HG03432 (cell line): ENCODE data around the gene CLCN1.
A peak's percentile ranks its signal among the peaks of the same experiment; 100 is the strongest.

Experiments
- ATAC-seq: cut with Tn5 transposase; IDR thresholded peaks from one replicate; pipeline ENCODE4 v1.9.1; 2021; ENCODE audit warnings: mild to moderate bottlenecking, moderate library complexity; ENCODE audit not compliant: unreplicated experiment

The CLCN1 gene

DNA sequence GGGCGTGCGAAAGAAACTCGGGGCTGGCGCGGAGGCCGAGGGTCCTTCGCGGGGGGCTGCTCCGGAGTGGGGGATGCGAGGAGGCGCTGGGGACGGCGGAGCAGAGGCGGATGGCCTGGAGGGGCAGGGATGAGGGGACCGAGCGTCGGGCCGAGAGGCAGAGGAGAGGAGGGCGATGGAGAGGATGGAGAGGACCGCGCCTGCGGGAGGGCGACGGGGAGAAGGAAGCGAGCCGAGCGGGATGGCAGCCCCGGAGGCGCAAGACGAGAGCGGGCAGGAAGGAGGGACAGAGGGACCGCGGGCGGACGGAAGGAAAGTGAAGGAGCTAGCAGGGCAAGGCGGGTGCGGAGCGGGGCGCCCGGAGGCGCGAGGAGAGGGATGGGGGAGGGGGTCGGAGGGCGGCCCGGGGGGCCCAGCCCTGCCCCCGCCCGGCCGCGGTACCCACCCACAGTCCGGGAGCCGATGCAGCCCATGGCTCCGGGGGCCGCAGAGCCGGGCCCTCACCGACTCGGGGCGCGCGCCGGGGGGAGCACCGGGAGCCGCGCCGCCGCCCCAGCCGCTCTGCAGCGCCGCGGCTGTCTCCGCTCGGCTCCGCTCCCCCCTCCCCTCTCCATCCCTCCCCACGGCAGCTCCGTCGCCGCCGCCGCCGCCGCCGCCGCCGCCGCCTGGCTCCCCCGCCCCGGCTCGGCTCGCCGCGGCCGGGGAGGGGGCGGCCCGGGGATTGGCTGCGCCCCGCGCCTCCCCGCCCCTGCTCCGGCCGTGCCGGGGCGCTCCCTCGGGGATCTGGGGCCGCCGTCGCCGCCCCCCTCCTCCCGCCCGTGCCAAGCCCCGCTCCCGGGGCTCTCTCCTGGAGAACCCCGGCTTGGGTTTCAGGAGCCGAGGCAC is 46.5 kb downstream of the CLCN1 start, which contains the start of gene FAM131B:
Gene FAM131B, minus strand, starts transcription at position 583 of the 885 bp plus-strand sequence. Its CDS starts 110 bp downstream, at position 473.
- ATAC-seq = peak; percentile 57

DNA sequence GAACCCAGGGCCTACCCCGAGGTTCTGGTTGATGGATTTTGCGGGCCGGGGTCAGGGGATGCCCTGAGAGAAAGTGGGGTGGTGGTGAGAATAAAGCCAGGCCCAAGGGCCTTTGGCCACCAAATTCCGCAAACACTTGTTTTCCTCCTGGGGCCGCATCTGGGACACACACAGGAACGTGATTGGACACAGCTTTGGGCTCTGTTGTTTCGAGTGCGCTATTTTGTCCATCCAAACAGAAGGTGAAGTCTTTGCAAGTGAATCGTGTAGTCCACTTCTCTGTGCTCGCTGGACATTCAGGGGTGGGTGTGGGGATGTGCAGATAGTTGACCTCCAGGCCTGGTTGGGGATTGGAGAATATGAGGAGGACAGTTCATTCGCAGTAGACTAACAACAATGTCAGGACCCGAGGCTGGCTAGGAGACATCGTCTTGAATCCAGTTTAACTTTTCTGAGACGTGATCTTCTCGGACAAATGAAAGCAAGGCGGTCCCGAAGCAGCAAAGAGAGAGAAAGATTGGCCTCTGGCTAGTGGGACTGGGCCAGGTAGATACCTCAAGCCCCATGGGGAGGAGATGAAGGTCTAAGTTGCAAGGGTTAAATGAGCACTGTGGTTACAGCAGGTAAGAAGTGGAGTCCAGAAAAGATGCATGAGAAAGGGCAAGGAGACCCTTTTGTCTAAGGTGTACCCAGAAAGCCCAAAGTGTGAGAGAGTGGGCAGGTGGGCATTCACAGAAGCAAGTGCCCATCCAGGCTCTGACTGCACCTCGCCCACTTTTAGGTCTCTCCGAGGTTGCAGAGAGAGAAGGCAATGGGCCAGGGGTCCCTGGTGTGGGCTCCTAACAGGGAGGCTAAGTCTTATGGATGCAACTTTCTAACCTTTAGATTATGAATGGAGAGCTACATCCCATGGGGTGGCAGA is 47.4 kb downstream of the CLCN1 start:
- ATAC-seq = no peak

DNA sequence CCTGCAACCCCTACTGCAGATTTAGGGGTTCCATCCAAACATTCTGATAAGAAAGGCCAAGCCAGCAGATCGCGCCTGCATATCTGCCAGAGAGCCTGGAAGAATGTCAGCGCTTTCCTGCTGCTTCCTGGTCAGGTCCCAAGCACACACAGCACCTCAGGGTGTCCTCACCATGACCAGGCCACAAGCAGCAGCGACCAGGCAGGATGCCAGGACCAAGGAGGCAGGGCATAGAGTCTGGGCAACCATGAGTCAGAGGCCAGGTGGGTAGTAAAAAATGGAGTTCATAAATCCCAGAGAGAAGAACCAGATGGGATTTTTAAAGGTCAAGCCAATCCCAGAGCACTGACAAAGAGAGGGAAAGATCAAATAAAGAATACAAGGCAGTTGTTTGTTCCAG is 52.1 kb downstream of the CLCN1 start:
- ATAC-seq = no peak

DNA sequence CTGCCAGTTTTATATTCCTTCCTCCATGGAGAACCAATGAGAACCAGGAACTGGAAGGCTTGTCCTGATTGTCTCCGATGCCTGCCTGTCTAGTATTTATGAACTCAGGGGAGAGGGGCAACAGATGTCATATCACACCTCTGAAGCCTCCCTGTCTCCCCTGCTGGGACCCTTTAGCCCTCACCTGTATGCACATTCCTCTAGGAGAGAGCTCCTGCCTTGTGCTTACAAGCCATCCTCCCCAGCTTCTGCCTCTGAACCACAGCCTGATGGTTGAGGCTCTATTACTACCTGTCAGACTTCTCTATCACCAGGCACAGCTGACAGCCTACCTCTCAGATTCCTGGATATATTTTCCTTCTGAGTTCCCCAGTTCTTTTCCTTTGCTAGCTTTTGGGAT is 52.5 kb downstream of the CLCN1 start:
- no peak for ATAC-seq

DNA sequence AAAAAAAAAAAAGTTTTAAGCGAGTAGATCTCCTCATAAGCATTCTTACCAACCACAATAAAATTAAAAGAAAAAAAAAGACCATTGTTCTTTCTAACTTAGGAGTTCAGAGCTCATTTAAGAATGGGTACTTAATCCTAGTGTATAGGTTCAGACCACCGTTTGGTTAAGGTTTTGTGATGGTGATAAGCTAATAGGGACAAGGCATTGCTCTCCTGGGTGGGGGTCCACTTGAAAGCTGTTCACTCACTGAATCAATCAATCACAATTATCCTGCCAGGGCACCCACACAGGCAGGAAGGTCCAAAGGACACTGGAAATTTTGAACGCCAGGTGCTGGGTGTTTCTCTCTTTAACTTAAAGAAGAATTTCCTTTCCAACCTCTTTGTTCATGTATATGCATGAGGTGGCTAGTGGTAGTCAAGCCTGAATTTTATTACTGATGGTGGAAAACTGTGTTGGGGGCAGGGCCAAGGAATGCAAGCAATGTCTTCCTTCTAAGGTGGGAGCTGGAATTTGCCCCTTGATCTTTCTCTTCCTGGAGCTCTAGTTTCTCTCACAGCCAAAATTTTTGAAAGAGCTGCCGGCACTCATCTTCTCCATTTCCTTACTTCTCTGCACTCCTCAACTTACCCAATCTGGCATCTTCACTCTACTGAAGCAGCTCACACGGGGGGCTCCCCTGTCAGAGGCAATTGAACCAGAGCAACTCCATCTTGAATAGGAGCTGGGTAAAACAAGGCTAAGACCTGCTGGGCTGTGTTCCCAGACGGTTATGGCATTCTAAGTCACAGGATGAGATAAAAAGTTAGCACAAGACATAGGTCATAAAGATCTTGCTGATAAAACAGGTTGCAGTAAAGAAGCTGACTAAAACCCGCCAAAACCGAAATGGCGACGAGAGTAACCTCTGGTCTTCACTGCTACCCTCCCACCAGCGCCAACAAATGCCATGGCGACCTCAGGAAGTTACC is 54.1 kb downstream of the CLCN1 start:
- no peak for ATAC-seq

DNA sequence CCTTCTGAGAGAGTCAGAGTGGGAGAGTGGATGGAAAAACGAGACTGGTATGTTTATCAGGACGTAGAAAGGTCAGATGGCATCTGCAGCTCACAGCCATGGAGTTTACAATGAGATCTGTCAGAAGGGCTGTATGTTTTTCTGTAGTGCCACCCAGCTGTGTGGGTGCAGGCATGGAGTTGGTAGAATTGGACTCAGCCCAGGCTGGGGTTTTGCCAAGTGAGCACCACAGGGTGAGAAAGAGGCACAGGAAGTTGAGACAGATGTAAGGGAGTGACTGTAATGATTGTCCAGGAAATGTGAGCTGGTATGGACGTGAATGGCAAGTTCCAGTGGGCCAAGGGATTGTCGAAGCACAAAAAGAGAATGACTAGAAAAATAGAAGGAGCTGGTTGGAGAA is 56.2 kb downstream of the CLCN1 start:
- ATAC-seq = no peak

DNA sequence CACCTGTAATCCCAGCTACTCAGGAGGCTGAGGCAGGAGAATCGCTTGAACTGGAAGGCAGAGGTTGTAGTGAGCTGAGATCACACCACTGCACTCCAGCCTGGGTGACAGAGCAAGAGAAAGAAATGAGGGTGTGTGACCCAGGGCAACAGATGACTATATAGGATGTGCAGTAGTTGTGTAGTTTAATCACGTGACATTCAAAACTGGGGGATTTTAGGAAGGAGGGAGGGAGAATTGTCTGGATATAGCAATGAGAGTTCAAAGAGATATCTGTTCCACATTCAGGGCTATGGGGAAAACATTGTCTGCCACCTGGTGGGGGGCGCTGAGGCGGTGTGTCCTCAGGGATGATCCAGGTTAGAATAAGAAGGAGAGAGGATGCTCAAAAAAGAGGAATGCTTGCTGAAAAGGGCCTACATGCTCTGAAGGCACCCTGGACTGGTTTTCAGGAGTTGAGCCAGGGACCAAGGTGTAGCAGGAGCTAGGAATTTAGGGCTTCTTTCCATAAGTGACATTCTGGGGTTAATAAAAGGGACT is 57.4 kb downstream of the CLCN1 start:
- ATAC-seq = no peak

DNA sequence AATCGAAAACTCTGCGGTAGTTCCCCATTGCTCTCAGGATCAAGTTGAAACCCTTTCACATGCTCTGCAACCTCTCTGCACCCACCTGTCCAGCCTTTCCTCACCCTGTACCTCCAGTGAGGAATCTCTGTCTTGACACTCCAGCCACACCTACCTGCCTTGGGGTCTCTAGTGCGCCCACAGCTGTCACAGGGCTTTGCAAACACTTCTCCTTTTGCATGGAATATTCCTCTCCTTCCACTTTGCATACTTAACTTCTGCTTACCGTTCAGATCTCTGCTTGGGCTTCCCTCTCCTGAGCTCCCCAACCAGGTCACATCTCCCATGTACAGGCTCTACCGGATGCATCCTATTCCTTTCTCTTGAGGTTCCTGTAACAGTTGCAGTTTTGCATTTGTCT is 58.6 kb downstream of the CLCN1 start:
- no peak for ATAC-seq

DNA sequence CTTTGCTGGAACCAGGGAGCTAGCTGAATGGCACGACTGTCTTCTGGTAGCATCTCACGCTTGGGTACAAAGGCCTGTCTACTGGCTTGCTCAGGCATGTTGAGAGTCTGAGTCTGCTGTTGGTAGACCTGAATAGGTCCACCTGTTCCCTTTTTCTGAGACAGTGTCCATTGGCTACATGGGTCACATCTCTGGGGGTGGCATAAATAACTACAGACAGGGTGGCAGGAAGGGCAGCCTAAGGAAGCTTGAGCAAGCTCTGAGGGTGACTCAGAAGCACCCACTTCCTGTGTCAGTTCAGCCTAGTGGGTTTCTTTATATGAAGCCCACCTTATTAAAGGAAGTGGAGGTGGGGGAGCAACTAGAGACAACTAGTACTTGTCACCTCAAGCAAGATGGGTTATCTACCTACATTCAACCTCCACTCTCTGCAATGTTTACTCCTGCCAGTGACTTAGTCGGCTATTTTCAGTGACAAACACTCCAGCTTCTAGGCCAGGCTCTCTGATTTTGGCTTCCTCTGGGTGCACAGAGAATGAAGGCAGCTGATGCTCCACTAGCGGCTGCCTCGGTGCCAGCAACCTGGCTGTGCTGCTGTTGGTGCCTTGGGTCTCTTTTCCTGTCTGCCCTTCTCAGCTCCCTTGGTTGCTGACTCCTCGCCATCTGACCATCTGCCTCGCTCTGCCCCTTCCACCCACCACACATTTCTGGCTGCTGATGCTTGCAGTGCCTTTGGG is 59.6 kb downstream of the CLCN1 start:
- no peak for ATAC-seq

DNA sequence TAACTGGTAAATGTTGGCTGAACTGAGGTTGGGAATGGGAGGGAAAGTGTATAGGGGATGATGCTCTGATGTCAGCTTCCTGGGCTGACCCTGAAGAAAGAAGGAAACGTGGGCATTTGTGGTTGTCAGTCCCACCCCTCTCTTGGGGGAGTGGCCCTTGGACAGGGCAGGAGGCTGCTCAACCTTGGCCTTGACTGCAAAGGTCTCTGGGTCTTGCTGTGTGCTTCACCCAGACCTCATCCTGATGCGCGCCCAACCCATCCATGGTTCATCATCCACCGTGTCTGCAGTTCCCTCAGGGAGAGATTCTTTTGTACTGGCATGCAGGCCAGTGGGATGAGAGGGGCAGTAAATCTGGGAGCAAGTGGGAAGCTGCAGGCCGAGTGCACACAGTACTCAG is 60.5 kb downstream of the CLCN1 start:
- ATAC-seq = no peak

DNA sequence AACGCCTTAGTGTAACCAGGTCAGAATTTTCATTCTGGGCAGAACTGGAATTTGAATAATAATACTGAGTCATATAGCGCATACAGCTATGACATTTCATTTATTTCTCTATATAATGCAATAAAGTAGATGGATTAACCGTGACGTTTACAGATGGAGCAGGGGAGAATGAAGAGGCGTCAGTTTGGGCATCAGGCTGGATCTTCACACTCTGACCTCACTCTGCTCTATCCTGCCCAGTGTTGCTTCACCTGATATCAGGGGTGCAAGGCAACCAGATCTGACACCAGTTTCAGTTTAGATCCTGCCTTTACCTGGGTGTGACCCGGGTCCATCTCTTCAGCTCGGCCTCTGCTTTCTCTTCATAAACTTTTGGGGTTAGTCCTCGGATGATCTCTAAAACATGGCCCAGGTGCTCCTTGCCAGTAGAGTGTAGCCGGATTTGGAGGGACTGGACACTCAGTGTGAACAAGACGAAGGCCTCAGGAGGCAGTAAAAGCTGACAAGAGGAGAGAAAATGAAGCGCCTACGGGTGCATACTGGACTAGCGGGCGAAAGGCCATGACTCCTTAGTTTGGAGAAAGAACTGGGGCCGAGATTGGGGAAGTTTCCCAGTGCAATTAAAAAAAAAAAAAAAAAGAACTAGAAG is 63.8 kb downstream of the CLCN1 start:
- ATAC-seq = no peak

DNA sequence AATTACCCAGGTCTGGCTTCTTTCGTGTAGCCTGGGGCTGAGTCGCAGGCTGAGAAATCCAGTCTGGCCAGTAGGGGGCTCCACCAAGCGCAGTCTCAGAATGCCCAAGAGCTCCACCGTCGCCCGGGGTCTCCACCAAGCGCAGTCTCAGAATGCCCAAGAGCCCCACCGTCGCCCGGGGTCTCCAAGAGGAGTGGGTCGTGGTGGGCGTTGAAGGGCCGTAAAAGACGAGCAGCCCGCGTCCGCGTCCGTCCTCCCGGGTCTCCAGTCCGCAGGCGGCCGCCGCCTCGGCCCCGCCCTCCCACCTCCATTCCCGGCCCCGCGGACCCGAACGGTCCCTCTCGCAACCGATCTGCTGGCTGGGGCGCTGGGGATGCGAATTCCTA is 64.3 kb downstream of the CLCN1 start:
- ATAC-seq = peak; percentile 59

DNA sequence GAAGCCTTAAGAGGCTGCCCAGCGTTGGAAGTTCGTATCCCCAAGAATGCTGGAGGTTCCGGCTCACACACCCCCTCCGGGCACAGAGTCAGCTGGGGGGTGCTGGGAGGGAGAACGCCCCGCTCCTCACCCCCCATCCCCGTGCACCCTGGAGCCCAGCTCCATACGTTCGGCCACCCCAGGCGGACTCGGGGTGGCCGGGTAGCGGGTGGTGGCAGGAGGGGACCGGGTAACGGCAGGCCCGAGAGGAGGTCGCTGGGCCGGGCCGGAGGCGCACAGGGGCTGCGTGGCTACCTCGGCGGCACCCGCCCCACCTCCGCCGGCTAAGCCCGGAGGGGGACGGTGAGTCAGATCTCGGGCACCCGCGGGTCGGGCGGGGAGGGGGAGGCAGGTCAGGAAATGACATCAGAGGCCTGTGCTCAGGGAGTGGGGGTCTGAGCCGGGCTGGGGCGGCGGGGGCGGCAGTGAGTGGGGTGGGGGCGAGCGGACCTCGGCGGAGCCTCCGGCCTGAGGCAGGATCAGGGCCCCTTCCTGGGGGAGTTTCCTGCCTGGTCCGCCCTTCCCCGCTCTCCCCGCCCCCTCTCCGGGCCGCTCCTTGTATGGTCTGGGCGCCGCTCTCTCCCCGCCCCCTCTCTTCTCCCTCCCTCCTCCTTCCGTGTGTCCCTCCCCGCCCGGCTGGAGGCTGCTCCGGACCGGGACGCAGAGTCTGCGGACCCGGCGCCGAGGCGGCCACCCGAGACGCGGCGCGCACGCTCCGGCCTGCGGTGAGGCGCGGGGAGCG is 64.9 kb downstream of the CLCN1 start, which contains the start of gene ZYX:
Gene ZYX, plus strand, starts transcription at position 700 of the 781 bp plus-strand sequence. CDS start 227 bp downstream, outside the sequence.
- ATAC-seq = peak; percentile 82

DNA sequence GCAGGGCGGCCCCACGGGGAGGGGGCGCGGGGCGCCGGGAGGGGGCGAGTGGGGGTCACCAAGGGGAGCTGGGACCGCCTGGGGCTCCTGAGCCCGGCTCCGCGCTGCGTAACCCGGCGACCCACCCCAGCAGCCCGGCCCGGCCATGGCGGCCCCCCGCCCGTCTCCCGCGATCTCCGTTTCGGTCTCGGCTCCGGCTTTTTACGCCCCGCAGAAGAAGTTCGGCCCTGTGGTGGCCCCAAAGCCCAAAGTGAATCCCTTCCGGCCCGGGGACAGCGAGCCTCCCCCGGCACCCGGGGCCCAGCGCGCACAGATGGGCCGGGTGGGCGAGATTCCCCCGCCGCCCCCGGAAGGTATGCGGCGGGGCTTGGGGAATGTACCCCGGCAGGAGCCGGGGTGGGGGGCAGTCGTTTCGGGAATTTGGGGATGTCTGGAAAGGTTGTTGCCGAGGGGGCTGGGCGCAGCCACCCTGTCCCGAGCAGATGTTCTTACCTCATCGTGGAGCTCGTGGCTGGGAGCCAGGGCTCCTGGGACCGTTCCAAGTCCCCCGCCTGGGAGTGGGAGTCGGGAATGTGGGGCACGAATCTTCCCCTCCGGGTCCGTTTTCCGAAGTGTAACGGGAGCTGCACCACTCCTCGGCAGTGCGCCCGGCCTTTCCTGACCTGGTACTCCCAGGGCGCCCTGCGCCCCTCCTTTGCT is 65.7 kb downstream of the CLCN1 start:
- peak; percentile 19 for ATAC-seq

DNA sequence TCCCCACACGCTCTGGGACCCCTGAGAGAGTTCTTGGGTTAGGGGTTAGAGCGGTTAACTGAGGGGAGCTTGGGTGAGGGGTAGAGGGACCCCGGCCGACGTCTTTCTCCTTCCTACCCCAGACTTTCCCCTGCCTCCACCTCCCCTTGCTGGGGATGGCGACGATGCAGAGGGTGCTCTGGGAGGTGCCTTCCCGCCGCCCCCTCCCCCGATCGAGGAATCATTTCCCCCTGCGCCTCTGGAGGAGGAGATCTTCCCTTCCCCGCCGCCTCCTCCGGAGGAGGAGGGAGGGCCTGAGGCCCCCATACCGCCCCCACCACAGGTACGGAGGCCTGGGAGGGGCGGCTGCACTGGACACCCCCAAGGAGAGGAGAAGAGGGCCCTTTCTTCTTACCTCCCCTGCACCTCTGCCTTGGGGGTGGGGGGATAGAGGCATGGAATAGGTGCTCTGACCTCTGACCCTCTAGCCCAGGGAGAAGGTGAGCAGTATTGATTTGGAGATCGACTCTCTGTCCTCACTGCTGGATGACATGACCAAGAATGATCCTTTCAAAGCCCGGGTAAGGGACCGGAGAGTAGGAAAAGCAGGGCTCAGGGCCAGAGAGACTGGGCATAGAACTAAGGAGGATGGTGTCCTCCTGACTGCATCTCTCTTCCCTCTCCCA is 66.3 kb downstream of the CLCN1 start:
- ATAC-seq = no peak

DNA sequence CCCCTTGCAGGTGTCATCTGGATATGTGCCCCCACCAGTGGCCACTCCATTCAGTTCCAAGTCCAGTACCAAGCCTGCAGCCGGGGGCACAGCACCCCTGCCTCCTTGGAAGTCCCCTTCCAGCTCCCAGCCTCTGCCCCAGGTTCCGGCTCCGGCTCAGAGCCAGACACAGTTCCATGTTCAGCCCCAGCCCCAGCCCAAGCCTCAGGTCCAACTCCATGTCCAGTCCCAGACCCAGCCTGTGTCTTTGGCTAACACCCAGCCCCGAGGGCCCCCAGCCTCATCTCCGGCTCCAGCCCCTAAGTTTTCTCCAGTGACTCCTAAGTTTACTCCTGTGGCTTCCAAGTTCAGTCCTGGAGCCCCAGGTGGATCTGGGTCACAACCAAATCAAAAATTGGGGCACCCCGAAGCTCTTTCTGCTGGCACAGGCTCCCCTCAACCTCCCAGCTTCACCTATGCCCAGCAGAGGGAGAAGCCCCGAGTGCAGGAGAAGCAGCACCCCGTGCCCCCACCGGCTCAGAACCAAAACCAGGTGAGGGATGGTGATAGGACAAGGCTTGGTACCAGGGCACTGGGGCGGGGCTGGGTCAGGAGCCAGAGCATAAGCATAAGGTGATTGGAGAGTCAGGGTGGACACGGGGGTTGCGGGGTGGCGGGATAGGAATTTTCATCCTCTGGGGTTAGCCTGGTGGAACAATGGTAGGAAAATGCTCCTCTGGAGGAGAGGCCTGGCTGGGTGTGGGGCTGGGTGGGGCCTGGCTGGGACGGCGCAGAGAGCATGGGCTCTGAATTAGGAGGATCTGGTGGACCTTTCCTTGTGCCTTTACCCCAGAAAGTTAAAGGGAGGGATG is 67.1 kb downstream of the CLCN1 start:
- ATAC-seq = no peak
